Heart left ventricle (tissue), 13 donors: ENCODE results near the gene EPN2.

Experiments used
- POLR2A ChIP-seq, 2 donors: fragments of 450-650 bp; IDR thresholded peaks; one replicate each; pipeline ENCODE4 v1.6.1; 2017; ENCODE audit warnings: antibody characterized with exemption in 2 of 2, mild to moderate bottlenecking in 2 of 2, moderate library complexity in 2 of 2
- TF ChIP-seq, protein P1 (sequence below), 12 donors: fragments of 200-600 bp; sonication (generic) in 4 of 12; IDR thresholded peaks; one replicate each; pipeline versions ENCODE4 v1.5.0 to v1.8.0; 2018 to 2022; ENCODE audit warnings: antibody characterized with exemption in 12 of 12, mild to moderate bottlenecking in 5 of 12
- donor health status: ischemic (EF 13 %, LVEDD 7.1; RV severe dilation, severe dysfunction).
- donor health status: DM: no; HTN: yes; CAD: no.
- donor health status: DM: no; HTN: no; CAD: no.
- donor health status: ischemic (EF 25% LVEDD 6.9; RV normal size, moderate dysfunction).
- donor health status: ischemic (EF 25% LVEDD 5.7; RV mildly dilated, moderate dysfunction).
- donor health status: ischemic (EF 35%, LVEDD 5.7; RV mildly dilated, moderate dysfunction).
- donor health status: nonischemic (EF 11% LVEDD 7.7; RV severe dilation, severe dysfunction).
- donor health status: DM: yes; HTN: yes; CAD: no.
- donor health status: PGD.
- donor health status: ischemic (EF 29% LVEDD 5.4; RV normal size, mild dysfunction).
- donor health status: nonischemic (EF 23%, LVEDD 6.1; RV moderate dilation, normal function).

GRCh38 chr17:19299866-19300265 is 62.7 kb downstream of the EPN2 start:
- TF ChIP-seq, protein P1, sequence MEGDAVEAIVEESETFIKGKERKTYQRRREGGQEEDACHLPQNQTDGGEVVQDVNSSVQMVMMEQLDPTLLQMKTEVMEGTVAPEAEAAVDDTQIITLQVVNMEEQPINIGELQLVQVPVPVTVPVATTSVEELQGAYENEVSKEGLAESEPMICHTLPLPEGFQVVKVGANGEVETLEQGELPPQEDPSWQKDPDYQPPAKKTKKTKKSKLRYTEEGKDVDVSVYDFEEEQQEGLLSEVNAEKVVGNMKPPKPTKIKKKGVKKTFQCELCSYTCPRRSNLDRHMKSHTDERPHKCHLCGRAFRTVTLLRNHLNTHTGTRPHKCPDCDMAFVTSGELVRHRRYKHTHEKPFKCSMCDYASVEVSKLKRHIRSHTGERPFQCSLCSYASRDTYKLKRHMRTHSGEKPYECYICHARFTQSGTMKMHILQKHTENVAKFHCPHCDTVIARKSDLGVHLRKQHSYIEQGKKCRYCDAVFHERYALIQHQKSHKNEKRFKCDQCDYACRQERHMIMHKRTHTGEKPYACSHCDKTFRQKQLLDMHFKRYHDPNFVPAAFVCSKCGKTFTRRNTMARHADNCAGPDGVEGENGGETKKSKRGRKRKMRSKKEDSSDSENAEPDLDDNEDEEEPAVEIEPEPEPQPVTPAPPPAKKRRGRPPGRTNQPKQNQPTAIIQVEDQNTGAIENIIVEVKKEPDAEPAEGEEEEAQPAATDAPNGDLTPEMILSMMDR (IDR thresholded peaks at IDR 0.05), result no peak
- no peak for TF ChIP-seq POLR2A (IDR thresholded peaks at IDR 0.05)
